ENCODE data around the gene PBXIP1. TPM values are rescaled to one million over a fixed set of nuclear protein-coding genes. Genes with fewer than 3 reads are reported as not detected.

PBXIP1 gene
- total and polyA plus RNA-seq, 2 experiments from 2014 or later, result 53.0 to 61.0 TPM

GRCh38 chr1:154906621-154907081 lies 49.2 kb downstream of the PBXIP1 start:
- Histone ChIP-seq H3K36me3 (replicated peaks; ENCODE audit: insufficient read depth, low read depth) (no peaks in the 10 kb centered on the region), H3K27me3 (no peaks in the 10 kb centered on the region), H3K9me3 (ENCODE audit: low read depth) (no peaks in the 10 kb centered on the region), H4K20me1 (ENCODE audit: insufficient read depth, poor library complexity, severe bottlenecking) (no peaks in the 10 kb centered on the region), H3K4me1 (ENCODE audit: insufficient read depth) (no peaks in the 10 kb centered on the region), H3K79me2 (no peaks in the 10 kb centered on the region), H3K27ac (no peak overlapping the region), H2AFZ (no peak overlapping the region), H3K4me2 (no peak overlapping the region), H3K4me3 (no peak overlapping the region), H3K9me2 (replicated peaks; ENCODE audit: insufficient read depth) (no peaks in the 10 kb centered on the region)
- TF ChIP-seq CTCF (IDR thresholded peaks at IDR 0.05; ENCODE audit: poor library complexity), result peak; percentile 26
- TF ChIP-seq EZH2phosphoT487 (IDR thresholded peaks at IDR 0.05; ENCODE audit: low read depth, severe bottlenecking, unreplicated experiment), result no peak
- no peak for DNase-seq (ENCODE audit: low spot score)
- 86% methylated on average over 7 of the region's 7 CpGs for WGBS (ENCODE audit: low lambda C conversion rate, missing lambda C conversion rate)

DNA sequence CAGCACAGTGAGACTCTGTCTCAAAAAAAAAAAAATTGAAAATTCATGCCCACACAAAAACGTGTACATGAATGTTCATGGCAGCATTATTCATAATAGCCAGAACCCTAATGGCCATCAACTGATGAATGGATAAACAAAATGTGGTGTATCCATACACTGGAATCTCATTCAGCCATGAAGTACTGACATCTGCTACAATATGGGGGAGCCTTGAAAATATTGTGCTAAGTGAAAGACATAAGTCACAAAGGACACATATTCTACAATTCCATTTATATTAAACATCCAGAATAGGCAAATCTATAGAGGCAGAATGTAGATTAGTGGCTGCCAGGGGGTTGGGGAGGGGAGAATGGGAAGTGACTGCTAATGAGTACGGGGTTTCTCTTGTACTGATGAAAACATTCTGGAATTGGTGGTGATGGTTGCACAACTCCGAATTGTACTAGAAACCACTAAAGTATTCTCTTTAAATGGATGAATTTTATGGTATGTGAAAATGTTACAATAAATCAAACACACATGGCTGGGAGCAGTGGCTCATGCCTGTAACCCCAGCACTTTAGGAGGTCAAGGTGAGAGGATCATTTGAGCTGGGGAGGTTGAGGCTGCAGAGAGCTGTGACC lies 52.8 kb downstream of the PBXIP1 start:
- Histone ChIP-seq H2AFZ (no peak overlapping the region), H3K4me3 (no peak overlapping the region), H3K9me2 (replicated peaks; ENCODE audit: insufficient read depth) (no peaks in the 10 kb centered on the region), H3K27ac (no peak overlapping the region), H3K27me3 (no peaks in the 10 kb centered on the region), H3K36me3 (replicated peaks; ENCODE audit: insufficient read depth, low read depth) (no peaks in the 10 kb centered on the region), H3K4me2 (no peak overlapping the region), H3K4me1 (ENCODE audit: insufficient read depth) (no peaks in the 10 kb centered on the region), H3K9me3 (ENCODE audit: low read depth) (no peaks in the 10 kb centered on the region), H3K79me2 (no peaks in the 10 kb centered on the region), H4K20me1 (ENCODE audit: insufficient read depth, poor library complexity, severe bottlenecking) (no peaks in the 10 kb centered on the region)
- TF ChIP-seq CTCF (IDR thresholded peaks at IDR 0.05; ENCODE audit: poor library complexity) (no peak), EZH2 (IDR thresholded peaks at IDR 0.05; ENCODE audit: borderline replicate concordance) (no peak), EZH2phosphoT487 (IDR thresholded peaks at IDR 0.05; ENCODE audit: low read depth, severe bottlenecking, unreplicated experiment) (no peak)
- no peak for DNase-seq (ENCODE audit: low spot score)
- WGBS (ENCODE audit: low lambda C conversion rate, missing lambda C conversion rate), result 65% methylated on average over 3 of the region's 3 CpGs

- H3K4me2 ChIP-seq, result no peak overlapping the region
- H3K36me3 ChIP-seq (replicated peaks; ENCODE audit: insufficient read depth, low read depth), result no peaks in the 10 kb centered on the region
- DNase-seq (ENCODE audit: low spot score), result no peak
- TF ChIP-seq EZH2 (IDR thresholded peaks at IDR 0.05; ENCODE audit: borderline replicate concordance) (no peak), EZH2phosphoT487 (IDR thresholded peaks at IDR 0.05; ENCODE audit: low read depth, severe bottlenecking, unreplicated experiment) (no peak), CTCF (IDR thresholded peaks at IDR 0.05; ENCODE audit: poor library complexity) (no peak)
- no peak overlapping the region for H2AFZ ChIP-seq
- H3K9me3 ChIP-seq (ENCODE audit: low read depth), result no peaks in the 10 kb centered on the region
- no peaks in the 10 kb centered on the region for H3K4me1 ChIP-seq (ENCODE audit: insufficient read depth)
- 70% methylated on average over 1 of the region's 1 CpG for WGBS (ENCODE audit: low lambda C conversion rate, missing lambda C conversion rate)
- H3K9me2 ChIP-seq (replicated peaks; ENCODE audit: insufficient read depth), result no peaks in the 10 kb centered on the region
- H3K79me2 ChIP-seq, result no peaks in the 10 kb centered on the region
- H3K4me3 ChIP-seq, result no peak overlapping the region
- no peaks in the 10 kb centered on the region for H3K27me3 ChIP-seq
- H3K27ac ChIP-seq, result no peak overlapping the region
- no peaks in the 10 kb centered on the region for H4K20me1 ChIP-seq (ENCODE audit: insufficient read depth, poor library complexity, severe bottlenecking)
Observed at GRCh38 chr1:154901591-154901990, 54.3 kb downstream of the PBXIP1 start.

Measured in hepatocyte (in vitro differentiated cells).